ENCODE measurements around the gene EEIG1. TPM values are rescaled to one million over a fixed set of nuclear protein-coding genes. Genes with fewer than 3 reads are reported as not detected.

EEIG1 gene
- total RNA-seq, 1 experiment from 2014 or later = 52.3 TPM

DNA sequence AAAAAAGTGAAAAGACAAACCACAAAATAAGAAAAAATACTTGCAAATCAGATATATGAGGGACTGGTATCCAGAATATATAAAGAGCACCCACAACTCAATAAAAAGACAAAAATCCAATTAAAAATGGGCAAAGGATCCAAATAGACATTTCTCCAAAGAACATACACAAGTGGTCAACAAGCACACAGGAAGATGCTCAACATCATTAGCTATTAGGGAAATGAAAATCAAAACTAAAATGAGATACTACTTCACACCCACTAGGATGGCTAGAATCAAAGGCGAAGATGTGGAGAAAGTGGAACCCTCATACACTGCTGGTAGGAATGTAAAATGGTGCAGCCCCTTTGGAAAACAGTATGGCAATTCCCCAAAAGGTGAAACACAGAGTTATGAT, 22.1 kb downstream of the EEIG1 start:
- Histone ChIP-seq H2BK120ac (ENCODE audit: low read depth, low read length, poor library complexity, severe bottlenecking) (no peak overlapping the region), H3K4ac (ENCODE audit: low read depth, low read length) (no peak overlapping the region), H3K27me3 (ENCODE audit: insufficient read depth, low read length) (no peaks in the 10 kb centered on the region), H3K79me1 (ENCODE audit: insufficient read depth, low read depth, low read length, poor library complexity, severe bottlenecking) (peaks cover 5% of the 10 kb centered on the region), H2BK12ac (ENCODE audit: insufficient read length, low read depth, low read length) (no peak overlapping the region), H3K23ac (ENCODE audit: insufficient read length, low read depth, low read length) (no peak overlapping the region), H4K91ac (ENCODE audit: insufficient read length, low read depth, low read length) (no peak overlapping the region), H3K14ac (ENCODE audit: insufficient read depth, low read length) (no peak overlapping the region), H3T11ph (ENCODE audit: low read length) (no peak overlapping the region), H4K20me1 (ENCODE audit: control insufficient read depth, insufficient read depth, insufficient read length) (peaks cover 3% of the 10 kb centered on the region), H4K8ac (replicated peaks; ENCODE audit: insufficient read length, low read depth, low read length) (no peak overlapping the region), H3K27ac (ENCODE audit: insufficient read length, low read depth, low read length) (no peak overlapping the region), H4K5ac (ENCODE audit: insufficient read length, low read depth, low read length) (no peak overlapping the region), H2BK5ac (ENCODE audit: insufficient read length, low read length) (no peak overlapping the region), H3K56ac (ENCODE audit: insufficient read length, low read depth, low read length) (no peak overlapping the region), H3K23me2 (ENCODE audit: insufficient read length, low read depth, low read length, poor library complexity, severe bottlenecking) (no peaks in the 10 kb centered on the region), H2BK15ac (ENCODE audit: low read depth, low read length) (no peak overlapping the region), H3K9me3 (ENCODE audit: control insufficient read depth, low read depth, low read length) (no peaks in the 10 kb centered on the region), H2AFZ (ENCODE audit: low read length) (no peak overlapping the region), H3K18ac (ENCODE audit: insufficient read length, low read depth, low read length) (no peak overlapping the region), H2BK20ac (ENCODE audit: low read depth, low read length, poor library complexity, severe bottlenecking) (no peak overlapping the region), H3K4me1 (ENCODE audit: insufficient read depth, low read length) (peaks cover 3% of the 10 kb centered on the region; the same call in 1 of the 2 replicates), H3K9ac (ENCODE audit: extremely low read depth, insufficient read length, low read length) (no peak overlapping the region), H3K4me2 (ENCODE audit: insufficient read depth, insufficient read length, low read length) (no peak overlapping the region), H2AK5ac (ENCODE audit: insufficient read length, low read length) (no peak overlapping the region), H3K79me2 (ENCODE audit: insufficient read depth, low read length) (peaks cover 12% of the 10 kb centered on the region; the same call in 1 of the 2 replicates)
- no peaks in the 10 kb centered on the region for H3K9me3 Mint-ChIP-seq
- WGBS (ENCODE audit: extremely low coverage, insufficient read length, low lambda C conversion rate) = no CpG with 5 or more reads among the region's 1 CpG
- TF ChIP-seq, protein P1, sequence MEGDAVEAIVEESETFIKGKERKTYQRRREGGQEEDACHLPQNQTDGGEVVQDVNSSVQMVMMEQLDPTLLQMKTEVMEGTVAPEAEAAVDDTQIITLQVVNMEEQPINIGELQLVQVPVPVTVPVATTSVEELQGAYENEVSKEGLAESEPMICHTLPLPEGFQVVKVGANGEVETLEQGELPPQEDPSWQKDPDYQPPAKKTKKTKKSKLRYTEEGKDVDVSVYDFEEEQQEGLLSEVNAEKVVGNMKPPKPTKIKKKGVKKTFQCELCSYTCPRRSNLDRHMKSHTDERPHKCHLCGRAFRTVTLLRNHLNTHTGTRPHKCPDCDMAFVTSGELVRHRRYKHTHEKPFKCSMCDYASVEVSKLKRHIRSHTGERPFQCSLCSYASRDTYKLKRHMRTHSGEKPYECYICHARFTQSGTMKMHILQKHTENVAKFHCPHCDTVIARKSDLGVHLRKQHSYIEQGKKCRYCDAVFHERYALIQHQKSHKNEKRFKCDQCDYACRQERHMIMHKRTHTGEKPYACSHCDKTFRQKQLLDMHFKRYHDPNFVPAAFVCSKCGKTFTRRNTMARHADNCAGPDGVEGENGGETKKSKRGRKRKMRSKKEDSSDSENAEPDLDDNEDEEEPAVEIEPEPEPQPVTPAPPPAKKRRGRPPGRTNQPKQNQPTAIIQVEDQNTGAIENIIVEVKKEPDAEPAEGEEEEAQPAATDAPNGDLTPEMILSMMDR (conservative IDR thresholded peaks at IDR 0.05) = no peak
- H3K36me3 Mint-ChIP-seq (ENCODE audit: insufficient read depth in 1 of 3, low read depth in 3 of 3) = peaks cover 0 to 9% (median 6%) of the 10 kb centered on the region in 3 experiments; a peak in 5 of 7 replicates
- no peak overlapping the region for H3K4me3 Mint-ChIP-seq
- H3K27ac Mint-ChIP-seq = no peak overlapping the region
- H3K27me3 Mint-ChIP-seq (ENCODE audit: low read depth) = no peaks in the 10 kb centered on the region
- no peak for DNase-seq
- peaks cover 44 to 52% of the 10 kb centered on the region in 2 experiments for H3K4me1 Mint-ChIP-seq

All from H9 (cell line).